GM18909 (cell line): Measurements from ENCODE around the gene TMEM131.

Experiments used
- ATAC-seq: cut with Tn5 transposase; IDR thresholded peaks from one replicate; pipeline ENCODE4 v1.9.1; 2021; ENCODE audit warnings: mild to moderate bottlenecking; ENCODE audit not compliant: unreplicated experiment, poor library complexity

The TMEM131 gene

DNA sequence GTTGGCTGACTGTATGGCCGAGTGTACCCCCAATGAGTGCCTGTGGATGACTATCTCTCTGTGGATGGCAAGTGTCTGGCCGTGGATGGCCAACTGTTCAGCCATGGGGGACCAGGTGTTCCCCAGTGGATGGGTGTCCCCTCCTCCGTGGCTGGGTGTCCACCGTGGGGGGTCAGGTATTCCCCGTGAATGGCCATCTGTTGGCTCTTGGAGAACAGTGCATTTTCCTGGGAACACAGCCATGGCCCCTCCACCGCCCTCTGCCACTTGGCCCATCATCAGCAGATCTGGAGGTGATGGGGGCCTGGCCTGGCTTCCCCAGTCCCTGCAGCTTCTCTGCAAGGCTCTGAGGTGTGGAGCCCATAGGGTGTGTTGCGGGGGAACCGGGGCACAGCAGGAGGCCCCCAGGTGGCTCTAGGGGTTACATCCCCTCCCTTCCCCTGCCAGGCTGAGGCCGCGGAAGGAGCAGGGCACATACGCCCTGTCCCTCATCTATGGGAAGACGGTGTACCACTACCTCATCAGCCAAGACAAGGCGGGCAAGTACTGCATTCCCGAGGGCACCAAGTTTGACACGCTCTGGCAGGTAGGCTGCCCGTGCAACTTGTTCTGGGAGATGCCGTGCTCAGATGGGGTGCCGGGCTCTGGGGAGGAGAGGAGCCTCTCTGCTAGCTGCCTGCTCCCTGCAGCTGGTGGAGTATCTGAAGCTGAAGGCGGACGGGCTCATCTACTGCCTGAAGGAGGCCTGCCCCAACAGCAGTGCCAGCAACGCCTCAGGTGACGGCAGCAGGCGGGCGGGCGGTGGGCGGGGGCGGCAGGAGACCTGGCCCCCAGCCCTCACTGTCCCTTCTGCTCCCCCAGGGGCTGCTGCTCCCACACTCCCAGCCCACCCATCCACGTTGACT lies 263.1 kb downstream of the TMEM131 start:
- no peak for ATAC-seq

DNA sequence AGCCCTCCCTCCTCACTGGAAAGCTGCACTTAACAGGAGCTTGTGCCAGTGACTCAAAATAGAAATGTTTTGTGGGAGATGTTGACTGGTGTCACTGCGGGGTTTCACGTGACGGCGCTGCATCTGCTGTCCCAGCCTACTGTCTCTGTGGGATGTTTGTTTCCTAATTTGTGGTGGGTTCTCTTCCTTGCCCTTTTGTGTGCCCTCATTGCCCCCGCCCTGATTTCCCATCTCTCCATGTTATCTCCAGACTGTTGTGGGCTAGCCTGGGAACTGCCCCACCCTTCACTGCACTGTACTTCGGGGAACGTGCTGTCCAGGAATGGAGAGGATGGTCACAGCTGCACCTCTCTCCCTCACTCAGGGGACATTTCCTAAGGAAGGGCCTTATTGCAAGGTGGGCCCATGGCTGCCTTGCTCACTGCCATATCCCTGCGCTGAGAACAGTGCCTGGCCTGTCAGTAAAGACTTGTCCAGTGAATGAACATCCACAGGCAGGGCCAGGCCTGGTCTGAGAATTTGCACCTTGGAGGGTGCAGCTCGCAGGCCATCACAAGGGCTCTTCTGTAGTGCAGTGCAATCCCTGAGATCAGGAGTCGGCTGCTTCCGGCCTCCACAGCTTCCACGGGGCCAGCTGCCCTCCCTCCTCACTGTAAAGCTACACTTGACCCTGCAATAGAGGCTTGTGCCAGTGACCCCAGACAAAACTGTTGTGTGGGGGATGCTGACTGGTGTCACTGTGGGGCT lies 264.3 kb downstream of the TMEM131 start:
- no peak for ATAC-seq

DNA sequence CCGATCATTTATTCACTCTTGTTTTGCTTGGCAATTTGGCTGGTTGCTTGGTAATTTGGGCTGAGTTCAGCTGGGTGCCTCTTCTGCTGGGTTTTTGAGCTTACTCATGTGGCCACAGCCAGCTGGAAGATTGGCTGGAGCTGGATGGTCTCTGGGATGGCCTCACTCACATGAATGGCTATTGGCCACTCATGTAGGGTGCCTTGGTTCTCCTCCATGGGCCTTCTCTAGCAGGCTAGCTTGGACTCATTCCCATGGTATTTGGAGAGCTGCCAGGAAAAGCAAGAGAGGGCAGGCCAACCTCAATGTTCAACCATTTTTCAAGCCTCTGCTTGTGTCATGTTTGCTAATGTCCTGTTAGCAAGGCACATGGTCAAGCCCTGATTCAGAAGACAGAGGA lies 265.5 kb downstream of the TMEM131 start:
- no peak for ATAC-seq

DNA sequence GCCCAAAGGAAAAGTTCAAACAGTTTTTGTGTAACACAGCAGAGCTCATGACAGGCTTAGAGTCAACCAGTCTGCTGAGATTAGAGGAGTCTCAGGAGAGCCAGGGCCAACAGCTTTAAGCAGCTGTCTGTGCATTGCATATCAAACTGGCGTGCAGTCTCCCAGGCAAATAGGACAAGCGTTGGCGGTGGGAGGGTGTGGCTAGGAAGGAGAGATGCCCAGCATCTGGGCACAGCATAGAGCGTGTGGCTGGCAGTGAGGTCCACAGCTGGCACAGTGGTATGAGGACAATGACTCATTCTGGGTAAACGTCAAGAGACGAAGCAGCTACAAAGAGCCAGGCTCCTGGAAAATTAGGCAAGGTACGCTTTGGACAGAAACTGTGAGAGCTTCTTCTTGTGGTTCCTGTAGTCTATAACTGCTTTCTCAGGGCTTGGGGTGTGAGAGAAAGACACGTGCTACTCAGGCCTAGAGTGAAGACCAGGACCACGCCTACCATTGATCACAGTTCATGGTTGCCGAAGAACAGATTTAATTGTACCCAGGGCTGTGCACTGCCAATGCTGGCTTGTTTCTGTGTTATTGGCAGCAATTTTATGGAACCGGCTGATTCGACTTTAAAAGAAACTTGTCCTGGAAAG lies 267.5 kb downstream of the TMEM131 start:
- ATAC-seq: no peak

DNA sequence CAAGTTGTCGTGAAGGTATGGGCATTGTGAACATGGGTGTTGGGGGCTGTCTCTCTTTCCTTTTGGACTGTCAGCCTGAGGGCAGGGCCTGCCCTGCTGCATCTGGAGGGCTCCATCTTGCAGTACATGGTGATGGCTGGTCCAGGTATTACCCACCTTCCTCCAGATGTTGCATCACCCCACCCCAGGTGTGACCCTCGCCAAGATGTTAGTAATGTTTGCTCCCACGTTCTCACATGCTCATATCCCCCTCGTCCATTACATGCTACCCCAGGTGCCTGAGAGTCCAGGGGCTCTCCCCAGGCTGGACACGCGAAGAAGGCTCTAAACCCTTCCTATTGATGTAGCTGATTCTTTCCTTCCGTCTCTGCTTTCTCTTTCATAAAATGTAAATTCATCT lies 268.5 kb downstream of the TMEM131 start:
- no peak for ATAC-seq

DNA sequence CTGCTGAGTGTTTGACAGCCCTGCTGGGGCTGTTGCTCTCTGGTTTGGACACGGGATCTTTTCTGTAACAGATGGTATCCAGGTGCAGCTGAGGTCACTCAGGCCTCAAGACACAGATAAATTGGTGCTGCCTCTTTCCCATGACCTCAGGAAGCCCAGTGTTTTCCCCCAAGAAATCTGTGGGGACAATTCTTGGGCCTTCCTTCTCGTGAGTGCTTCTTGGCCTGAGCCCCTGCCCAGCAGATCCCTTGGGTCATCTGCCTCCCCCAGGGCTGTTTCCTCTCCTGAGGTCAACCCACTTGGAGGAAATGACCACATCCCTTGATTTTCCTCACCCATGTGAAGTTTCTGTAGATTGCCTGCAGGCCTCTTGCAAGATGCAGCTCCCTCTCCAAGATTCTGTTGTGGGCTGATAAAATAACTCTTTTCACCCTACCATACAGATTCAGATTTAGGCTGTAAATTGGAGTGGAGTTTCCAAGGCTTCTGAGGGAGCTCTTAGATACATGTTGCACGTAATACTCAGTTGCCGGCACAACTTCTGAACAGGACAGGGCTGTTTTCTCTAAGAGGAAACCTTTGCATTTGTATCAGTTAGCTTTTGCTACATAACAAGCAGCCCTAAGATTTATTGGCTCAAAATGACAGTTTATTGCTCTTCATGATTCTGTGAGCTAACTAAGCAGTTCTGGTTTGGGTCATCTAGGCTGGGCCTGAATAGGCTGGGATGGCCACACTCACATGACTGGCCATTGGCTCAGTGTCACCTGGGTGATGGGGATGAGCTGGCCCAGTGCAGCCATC lies 269.3 kb downstream of the TMEM131 start:
- ATAC-seq: no peak

DNA sequence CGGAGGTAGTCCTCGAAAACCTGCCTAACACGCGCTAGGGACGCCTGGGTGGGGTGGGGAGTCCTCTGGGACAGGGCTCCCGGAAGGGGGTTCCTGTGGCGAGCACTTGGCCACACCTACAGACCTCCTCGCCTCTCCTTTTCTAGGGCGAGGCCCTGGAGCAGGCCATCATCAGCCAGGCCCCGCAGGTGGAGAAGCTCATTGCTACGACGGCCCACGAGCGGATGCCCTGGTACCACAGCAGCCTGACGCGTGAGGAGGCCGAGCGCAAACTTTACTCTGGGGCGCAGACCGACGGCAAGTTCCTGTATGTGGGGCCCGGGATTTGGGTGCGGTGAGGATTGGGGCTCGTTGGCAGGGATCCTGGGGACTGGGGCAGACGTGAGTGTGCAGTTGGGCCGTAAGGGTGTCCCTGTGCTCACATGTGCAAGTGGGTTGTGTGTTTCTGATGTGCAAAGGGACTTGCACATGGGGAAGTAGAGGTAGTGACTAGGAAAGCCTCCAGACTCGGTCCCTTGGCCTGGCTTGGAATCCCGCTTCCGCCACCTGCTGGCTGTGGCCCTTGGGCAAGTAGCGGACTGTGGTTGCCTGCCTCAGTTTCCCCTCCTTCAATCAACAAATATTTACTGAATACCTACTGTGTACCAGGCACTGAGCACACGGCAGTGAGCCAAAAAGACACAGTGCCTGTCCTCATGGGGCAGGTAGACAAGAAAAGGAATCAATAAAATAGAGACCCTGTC lies 270.6 kb downstream of the TMEM131 start:
- no peak for ATAC-seq

DNA sequence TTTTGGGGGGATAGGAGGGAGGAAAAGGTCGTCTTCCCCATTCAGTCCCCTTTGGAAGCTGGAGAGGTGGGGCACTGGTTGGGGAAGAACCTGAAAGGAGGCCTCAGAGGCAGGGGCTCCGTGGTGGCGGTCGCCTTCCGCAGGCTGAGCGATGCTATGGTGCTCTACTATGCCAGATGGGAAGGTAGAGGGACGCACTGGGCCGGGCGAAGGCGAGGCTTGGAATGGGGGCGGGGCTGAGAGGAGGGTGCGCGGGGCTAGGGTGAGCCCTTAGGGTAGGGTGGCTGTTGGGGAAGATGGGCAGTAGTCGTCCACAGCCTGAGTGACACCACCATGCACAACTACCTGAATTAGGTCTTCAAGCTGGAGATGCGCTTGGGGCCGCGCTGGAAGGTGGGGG lies 271.2 kb downstream of the TMEM131 start:
- ATAC-seq: no peak

DNA sequence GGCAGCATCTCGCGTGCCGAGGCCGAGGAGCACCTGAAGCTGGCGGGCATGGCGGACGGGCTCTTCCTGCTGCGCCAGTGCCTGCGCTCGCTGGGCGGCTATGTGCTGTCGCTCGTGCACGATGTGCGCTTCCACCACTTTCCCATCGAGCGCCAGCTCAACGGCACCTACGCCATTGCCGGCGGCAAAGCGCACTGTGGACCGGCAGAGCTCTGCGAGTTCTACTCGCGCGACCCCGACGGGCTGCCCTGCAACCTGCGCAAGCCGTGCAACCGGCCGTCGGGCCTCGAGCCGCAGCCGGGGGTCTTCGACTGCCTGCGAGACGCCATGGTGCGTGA lies 271.7 kb downstream of the TMEM131 start:
- ATAC-seq: no peak

DNA sequence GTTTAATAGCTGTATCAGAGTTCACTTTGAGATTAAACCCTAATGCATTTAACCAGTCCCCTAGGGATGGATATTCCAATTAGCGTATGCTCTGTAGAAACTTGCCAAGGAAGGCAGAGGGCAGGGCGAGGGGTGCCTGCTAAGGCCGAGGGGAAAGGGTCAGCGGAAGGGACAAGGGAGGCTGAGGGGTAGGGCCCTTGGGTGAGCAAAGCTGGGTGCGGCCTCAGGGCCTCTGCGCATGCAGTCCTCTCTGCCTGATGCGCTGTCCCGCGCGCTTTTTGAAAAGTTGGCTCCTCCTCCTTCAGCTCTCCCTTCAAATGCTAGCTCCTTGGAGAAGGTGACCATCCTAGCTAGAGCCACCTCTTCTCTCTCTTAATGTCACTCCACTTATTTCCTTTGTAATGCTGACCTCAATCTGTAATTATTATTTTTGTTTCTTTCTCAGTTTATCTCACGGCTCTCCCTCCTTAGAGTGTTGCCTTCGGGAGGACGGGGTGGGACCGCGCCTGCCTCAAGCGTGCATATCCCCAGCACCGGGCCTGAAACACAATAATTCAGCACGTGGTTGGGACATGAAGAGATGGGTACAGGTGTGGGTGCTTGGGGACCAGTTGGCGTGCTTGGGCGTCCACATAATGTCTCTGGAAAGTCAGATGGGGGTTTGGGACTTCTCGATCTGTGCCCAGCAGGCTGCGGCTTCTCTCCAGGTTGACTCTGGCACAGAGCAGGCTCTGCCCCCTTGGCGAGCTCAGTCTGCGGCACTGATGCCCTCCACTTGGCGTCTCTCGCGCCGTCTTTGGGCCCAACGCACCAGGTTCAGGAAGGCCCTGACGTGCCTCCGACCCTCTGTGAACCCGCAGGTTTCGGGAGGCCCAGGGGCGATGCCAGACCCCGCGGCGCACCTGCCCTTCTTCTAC lies 272.3 kb downstream of the TMEM131 start:
- ATAC-seq: no peak

DNA sequence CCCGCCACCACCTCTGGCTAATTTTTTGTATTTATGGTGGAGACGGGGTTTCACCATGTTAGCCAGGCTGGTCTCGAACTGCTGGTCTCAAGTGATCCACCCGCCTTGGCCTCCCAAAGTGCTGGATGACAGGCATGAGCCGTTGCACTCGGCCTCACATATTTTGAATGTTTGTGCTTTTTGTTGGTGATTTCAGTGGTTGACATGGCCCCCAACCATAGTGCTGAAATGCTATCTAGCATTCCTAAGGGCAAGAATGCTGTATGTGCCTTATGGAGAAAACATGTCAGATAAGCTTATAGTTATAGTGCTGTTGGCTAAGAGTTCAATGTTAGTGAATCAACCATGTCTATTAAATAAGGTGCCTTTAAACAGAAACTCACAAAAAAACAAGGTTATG lies 273.5 kb downstream of the TMEM131 start:
- no peak for ATAC-seq

DNA sequence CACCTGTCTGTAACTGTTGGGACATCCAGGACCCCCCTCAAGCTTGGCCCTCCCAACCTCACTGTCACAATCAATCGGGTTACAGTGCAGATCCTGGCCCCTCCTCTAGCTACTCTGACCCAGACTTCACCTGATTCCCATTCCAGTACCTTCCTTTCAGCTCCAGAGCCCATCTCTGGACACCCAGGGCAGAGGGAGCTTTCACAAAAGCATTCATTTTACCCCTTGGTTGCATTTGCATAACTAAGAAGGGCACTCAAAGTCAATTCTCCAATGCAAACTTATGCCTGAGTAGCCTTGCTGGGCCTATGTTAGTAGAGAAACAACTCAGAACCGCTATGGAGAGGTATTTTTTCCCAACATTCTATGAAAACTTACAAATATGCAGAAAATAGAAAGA lies 275.0 kb downstream of the TMEM131 start:
- no peak for ATAC-seq

DNA sequence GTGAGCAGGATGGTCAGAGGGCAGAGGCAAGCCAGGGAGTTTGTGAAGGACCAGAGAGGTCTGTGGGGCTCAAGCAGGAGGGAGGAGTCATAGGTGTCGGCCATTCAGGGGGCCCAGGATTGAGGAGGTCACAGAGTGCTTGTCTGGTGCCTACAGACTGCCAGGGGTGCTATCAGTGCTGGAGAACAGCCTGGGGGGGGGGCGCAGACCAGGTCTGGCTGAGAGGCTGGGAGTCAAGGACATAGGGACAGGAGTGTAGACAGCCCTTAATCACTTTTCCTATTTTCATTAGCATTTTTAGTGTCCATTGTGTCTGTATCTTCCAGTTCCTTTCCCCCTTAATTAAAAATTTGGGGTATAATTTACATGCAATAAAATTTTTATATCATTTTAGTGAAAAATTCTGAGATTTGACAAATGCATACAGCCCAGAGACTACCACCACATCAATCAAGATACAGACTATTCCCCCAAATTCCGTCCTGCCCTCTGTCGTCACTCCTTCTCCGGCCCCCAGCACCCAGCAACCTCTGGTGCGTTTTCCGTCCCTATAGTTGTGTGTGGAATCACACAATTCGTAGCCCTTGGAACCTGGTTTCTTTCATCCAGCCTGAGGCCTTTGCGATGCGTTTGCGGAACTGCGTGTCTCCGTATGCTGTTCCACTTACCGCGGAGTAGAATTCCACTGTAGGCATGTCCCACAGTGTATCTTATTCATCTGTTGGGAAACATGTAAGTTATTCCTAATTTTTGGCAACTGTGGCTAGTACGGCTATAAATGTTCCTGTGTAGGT lies 276.2 kb downstream of the TMEM131 start:
- ATAC-seq: no peak

DNA sequence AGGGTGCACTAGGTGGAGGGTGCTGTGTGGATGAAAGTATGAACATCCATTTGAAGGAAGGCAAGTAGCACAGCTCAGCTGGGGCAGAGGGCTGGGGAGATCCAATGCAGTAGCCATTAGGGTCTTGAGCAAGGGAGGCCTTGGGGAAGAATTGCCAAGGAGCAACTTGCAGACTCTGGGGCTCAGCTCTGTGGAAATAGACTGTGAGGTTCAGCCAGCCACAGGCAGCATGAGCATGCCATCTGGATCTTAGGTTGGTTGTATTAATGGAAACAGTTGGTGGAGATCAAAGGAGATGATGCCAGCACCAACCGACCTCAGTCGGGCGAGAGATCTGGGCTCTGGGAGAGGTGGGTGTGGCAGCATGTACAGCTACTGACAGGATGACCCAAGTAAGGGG lies 276.8 kb downstream of the TMEM131 start:
- ATAC-seq: peak; percentile 20

DNA sequence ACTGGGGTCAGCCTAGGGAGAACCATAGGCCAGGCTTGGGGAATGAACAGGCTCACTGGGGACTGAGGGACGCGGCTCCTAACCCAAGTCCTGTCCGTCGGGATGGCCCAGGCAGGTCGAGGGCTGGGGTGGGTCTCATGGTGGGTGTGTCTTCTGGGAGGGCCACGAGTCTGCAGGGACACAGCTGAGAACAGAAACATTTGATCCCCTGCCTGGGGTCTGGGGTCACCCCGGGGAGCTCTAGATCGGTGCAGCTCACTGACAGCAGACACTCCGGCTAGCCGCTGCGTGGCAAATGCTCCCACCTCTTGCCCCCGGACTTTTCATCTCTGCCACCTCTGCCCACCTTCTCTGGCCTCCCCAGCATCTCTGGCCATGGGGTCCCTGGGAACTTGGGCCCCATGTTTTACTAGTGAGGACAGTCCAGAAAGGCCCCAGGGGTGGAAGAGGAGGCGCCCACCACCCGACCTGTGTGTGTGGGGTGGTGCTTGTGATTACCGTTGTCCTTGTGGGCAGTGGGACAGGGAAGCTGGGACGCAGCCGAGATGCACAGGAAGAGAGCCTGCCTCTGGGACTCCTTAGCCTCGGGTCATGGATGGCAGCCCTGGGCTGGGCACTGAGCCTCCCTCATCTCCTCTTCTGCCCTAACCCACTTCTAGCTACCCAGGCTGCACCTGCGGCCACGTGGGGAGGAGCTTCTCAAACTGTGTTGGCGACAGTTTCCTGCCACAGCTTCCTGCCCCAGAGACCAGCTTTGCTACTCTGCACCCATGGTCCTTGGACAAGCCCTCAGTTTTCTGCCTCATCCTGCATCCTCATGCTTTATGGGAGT lies 277.5 kb downstream of the TMEM131 start:
- ATAC-seq: peak; percentile 75

DNA sequence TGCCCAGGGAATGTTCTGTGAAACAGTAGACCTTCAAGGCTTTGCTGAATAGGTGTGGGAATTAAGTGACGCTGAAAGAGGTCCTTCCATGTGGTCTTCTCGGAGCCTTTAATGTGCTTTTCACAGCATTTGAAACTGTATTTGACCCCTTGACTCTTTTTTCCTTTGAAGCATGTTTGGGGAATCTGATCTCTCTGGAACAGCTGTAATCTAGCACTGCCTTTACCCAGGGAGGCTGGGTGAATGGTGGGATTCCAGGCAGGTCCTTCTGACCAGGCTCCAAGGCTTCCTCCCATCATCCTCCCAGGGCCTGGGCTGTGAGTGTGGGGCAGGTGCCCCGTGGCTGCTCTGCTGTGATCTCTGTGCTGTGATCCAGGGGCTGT lies 278.1 kb downstream of the TMEM131 start:
- ATAC-seq: no peak
